ENCODE data around the gene SQOR. TPM values are rescaled to one million over a fixed set of nuclear protein-coding genes. Genes with fewer than 3 reads are reported as not detected.

Gene SQOR
- total and polyA plus RNA-seq, 2 experiments from 2014 or later, result 0.23 TPM; not detected in 1

- no peak for TF ChIP-seq ZNF462 (CRISPR knock-in tag; IDR thresholded peaks at IDR 0.05)
- no peak for TF ChIP-seq EZH2 (IDR thresholded peaks at IDR 0.05; ENCODE audit: low read depth, unreplicated experiment)
- no peak for TF ChIP-seq EZH2phosphoT487 (IDR thresholded peaks at IDR 0.05; ENCODE audit: unreplicated experiment)
- TF ChIP-seq CTCF (conservative IDR thresholded peaks at IDR 0.05; ENCODE audit: low read depth in 2 of 2), result no peak
- no peak for TF ChIP-seq NANOG (IDR thresholded peaks at IDR 0.05; ENCODE audit: borderline replicate concordance)
- no peak for TF ChIP-seq STAT1 (IDR thresholded peaks at IDR 0.05; ENCODE audit: unreplicated experiment)
- no peak for TF ChIP-seq CREB1 (CRISPR knock-in tag; IDR thresholded peaks at IDR 0.05; ENCODE audit: low read depth)
- no peak for TF ChIP-seq POLR2AphosphoS5 (IDR thresholded peaks at IDR 0.05; ENCODE audit: low read depth)
- no peak for TF ChIP-seq ZNF114 (CRISPR knock-in tag; IDR thresholded peaks at IDR 0.05)
- TF ChIP-seq ZNF331 (CRISPR knock-in tag; IDR thresholded peaks at IDR 0.05; ENCODE audit: low read depth), result no peak
Observed at GRCh38 chr15:45729141-45729540, 94.3 kb downstream of the SQOR start (continued).

All from GM23338 (cell line).